Measurements from ENCODE around the gene LPGAT1.

LPGAT1 gene

DNA sequence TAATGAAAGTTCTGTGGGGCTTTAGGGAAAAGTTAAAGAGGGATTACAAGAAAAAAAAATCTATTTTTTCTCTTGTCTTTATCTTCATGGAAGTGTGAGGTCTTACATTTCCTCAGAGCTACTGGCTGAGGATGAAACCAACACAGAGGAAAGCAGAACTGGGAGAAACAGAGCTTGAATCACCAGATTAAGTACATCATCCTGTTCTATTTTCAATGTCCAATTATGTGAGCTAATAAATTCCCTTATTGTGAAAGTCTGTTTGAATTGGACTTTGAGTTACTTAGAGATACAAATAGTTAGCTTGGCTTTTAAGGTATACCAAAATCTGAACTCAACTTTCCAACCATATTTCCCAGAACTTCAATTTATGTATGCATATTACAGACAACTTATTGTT lies 69.2 kb downstream of the LPGAT1 start:
- DNase-seq, result no peak

DNA sequence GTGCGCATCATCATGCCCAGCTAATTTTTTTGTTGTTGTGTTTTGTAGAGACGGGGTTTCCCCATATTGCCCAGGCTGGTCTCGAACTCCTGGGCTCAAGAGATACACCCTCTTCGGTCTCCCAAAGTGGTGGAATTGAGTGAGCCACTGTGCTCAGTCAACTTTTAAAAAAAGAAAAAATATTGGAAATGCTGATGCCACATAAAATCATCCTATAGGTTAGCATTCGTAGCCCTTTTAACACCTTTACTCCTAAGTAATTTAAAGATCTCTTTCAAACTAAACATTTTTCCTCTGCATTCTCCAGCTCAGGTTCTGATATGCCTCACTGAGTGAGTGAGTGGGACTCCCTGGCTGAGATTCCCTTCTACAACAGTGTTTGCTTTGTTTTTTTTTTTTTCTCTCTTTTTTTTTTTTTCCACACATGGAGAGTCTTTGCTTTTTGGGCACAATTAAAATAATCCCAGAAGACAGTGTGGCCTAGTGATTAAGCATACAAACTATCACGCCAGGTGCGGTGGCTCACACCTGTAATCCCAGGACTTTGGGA lies 74.0 kb downstream of the LPGAT1 start:
- DNase-seq, result no peak

DNA sequence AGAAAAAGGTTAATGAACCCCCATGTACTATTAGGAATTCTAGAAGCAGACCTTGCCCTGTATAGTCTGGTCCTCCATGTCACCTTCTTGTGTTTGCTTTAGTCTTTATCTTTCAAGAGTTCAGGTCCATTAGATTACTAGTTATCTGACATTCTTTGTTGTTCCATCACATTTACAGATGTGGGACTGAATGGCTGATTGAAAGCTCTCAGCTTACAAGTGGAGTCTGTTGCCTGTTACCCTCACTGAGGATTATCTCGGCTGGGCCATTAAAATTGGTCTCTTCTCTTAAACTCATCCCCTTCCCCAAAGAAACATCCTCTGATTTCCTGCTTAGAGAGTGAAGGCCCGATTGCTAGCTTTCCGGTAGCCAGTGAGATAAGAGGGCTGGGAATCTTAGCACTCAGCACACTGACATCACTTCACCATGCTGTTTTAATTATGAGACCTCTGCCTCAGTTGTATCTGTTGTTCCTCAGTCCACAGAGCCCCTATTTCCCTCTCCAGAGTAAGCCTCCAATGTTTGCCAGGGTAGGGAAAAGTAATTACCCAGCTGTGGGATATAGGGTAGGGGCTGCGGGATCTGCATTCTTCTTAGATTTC lies 76.8 kb downstream of the LPGAT1 start:
- DNase-seq, result no peak

DNA sequence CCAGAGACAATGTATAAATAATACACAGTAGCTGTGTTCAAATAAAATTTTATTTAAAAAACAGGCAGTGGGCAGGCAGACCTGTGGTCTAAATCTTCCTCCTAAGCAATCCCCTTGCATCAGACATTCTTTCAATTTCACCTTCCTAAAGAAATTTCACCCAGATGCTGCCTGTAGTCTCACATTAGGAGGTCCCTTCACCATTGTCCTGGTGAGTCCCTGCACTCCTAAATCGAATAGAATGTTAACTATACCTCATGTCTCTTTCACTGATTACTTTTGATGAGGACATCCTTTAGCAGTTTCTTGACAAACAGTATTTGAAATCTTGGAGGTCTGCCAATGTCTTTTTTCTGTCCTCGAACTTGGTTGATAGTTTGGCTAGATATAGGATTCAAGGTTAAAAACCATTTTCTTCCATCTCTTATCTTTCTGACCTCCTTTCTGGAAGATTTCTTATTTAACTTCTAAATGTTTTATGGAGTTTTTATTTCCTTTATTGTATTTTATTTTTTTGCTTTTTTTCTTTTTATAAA lies 77.5 kb downstream of the LPGAT1 start:
- no peak for DNase-seq

DNA sequence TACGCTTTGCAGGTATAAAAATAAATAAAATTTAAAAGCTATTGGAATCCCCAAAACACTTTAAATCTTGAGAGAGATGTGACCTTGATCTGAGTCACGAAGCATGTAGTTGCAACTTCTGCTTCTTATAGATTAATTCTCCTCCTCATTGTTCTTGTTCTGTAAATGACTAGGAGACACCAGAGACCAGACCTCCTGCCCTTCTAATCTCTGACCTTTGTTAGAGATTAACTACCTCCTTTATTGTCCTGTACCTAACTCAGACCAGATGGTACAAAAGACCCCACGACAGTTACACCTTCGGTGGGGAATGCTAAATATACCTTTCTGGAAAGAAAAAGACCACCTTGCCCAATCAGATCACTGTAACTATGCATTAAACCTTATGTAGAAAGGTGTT lies 78.2 kb downstream of the LPGAT1 start:
- no peak for DNase-seq

DNA sequence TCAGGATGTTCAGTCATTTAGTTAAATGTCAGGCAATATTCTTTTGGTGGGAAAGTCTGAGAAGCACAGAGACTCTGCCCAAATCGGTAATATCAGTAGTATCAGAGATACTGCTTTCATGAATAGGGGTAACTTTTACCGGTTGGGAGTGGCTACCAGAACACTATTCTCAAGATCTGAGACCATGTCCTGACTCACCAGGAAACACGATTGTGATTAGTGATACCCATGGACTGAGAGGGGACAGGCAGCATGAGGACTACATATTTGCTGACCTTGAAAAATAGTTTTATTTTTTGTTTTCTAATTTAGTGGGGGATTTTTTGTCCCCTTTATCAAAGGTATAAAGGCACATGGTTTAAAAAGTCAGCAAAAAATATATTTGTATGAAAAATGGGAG lies 79.1 kb downstream of the LPGAT1 start:
- no peak for DNase-seq

DNA sequence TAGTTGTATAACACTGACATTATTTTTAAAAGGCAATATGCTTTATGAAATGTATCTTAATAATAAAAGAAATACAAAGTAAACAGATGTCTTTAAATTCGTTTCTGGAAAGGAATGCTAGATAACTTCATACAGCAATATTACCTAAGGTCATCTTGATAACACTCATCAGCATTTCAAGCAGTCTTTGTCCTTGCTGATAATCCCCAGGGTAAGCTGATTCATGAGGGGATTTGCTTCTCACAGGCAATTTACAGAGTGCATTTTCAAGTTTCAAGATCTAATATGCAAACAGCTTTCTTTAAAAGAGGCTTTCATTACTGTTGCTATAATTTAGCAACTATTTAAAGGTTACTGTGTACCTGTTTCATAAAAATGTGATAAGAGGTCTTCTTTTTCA lies 80.0 kb downstream of the LPGAT1 start:
- no peak for DNase-seq

DNA sequence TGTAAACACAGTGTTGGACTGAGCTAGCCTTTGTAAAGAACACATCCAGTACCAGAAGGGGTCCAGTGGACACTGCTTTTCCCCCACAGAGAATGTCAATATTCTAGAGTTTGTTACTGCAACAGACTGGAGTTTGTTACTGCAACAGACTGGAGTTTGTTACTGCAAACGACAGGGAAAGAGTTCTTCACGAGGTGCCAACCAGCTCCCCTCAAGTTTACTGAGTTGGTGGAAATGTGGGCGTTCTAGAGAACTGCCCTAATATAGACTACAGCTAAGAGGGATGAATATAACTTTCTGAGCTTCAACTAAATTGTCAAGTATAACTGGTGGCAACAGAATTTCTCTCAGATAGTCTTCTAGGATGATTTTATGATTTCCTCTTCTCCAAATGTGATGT lies 81.3 kb downstream of the LPGAT1 start:
- DNase-seq, result no peak

DNA sequence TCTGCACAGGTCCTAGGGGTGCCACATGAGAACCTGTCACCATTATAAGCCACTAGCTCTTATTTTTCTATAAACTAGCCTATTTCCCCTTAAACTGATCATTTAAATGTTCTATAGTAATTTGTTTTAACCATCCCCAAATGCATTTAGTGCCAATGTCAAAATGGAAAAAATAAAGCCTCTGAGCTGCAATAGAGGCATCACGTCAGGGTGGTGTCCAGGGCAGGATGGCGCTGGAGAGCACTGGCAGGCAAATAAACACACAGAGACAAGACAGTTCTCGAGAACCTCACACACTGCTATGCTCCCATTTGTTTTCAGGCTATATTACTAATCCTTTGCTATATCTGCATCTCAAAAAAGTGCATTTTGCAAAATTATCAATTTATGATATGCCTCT lies 81.8 kb downstream of the LPGAT1 start:
- no peak for DNase-seq

DNA sequence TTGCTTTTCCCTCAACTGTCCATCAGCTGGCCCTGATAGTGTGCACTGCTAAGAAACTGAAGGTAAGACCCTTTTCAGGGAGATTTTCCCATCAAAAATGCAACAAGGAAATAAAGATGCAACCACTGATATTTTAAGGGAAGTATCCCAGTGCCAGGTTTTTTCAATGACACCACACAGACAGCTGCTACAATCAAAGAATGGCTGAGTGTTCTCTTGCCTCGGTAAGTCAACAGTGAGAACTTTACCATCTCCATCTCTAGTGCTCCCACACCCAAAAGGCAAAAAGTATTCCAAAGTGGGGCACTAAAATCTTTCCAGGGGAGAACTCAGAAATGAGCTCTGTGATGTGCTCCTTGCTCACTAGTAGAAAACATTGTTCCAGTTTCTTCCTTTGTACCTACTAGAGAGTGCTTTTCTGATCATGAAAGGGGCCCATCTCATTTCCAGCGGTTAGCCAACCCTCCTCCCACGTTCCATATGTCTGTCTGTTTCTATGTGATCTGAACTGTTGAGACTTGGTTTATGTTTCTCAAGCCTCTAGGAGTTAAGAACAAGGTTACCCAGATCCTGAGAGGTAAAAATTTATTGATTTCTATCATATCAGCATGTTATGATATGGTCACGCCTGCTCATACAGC lies 87.6 kb downstream of the LPGAT1 start:
- DNase-seq, result no peak

DNA sequence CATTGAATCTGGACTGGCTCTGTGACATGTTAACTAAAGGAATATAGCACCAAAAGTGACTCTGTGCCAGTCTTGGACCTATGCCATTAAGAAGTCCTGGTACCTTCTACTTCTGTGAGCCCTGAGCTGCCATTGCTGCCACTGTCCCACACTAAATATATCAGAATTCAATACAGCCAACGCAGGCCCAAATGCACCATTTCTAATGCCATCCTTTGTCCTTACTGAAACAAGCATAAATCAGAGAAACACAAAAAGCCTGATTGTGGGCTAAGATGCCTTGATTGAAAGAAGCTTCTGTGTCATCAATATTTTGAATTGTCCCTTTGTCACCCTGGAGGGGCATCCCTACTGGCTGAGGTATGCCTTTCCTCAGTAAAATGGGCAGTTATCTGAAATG lies 88.3 kb downstream of the LPGAT1 start:
- no peak for DNase-seq

DNA sequence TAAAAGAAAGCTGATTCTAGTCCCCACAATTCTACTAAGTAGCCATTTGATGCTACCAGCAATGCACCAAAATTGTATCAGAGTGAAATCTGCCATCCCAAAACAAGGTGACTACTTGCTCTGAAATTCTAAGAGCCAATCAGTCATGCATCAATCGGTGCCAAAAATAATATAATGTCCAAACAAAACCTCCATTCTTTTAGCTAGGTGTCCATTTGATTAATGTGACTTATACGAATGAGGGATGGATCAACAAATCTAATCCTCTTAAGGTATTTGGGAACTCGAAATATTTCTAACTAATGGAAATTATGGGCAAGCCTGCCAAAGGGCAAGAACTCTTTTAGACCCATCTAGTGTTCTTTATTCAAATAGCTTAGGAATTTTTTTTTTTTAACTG lies 88.8 kb downstream of the LPGAT1 start:
- no peak for DNase-seq

DNA sequence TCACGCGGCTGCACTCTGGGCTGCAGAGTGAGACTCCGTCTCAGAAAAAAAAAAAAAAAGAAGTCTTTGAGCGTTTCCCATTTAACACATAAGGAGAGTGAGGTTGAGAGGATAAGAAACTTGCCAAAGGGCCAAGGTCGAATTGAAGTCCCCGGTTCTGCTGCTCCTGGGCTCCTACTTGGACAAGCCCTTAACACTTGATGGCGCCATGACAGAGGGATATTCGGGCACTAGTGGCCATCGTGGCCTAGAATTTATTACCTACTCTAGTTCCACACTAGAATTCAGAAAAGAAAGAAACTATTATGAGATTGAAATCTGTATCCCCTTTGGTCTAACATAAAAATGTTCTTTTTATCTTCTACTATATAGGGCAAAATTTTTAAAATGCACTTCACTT lies 89.4 kb downstream of the LPGAT1 start:
- DNase-seq, result no peak

DNA sequence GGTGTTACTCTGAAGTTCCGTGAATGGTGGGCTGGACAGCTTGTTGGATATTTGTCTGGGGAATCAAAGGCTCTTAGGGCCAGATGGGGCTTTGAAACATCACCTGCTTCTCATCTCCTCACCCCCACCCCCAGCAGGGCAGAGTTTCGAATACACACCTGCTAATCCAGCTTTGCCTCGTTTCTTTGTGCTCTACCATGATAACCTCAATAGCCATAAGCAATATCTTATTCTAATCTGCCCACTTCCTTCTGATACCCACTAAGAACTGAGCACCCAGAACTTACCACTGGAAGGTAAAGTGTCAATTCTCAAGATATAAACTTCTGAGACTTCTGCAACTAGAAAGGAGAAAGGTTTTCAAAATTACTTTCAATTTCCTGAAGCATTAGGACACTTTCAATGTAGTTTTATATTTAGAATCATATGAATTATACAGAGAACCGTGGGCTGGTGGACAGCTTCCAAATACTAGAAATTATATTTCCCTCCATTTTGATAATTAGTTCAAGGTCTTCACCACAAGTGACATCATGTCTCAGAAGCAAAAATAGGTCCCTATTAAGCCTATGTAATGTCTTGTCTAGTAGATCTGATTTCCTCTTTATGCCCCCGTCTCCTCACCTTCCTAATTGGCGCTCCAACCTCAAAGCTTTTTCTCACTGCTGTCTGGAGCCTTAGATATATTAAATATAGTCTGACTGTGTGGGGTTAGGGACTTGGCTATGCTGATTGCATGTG lies 90.7 kb downstream of the LPGAT1 start:
- no peak for DNase-seq

DNA sequence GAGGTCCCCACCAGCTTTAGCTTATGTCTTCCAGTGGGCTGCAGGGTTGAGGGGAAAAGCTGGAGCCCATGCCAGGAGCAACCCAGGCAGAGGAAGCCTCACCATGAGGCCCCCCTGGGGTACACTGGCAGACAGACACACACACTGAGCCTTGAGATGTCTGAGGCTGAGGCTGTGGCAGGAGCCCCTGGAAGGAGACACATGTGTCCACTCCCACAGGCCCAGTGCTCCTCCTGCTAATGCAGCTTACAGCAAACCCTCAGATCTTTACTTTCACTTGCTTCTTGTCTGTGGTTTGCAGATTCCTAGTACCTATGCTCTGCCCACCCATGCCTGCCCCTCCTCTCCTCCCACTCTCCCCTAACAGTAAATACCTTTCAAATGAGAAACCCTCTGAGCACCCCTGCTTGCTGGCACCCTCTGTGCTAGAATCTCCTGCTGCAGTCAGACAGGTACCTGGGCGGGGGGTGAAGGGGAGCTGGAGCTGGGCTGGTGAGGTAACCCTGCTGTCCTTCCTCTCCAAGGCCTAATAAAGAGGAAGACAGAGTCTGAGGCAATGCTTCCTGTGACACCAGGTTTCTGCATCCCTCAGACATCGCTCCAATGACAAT lies 91.8 kb downstream of the LPGAT1 start:
- DNase-seq, result no peak

DNA sequence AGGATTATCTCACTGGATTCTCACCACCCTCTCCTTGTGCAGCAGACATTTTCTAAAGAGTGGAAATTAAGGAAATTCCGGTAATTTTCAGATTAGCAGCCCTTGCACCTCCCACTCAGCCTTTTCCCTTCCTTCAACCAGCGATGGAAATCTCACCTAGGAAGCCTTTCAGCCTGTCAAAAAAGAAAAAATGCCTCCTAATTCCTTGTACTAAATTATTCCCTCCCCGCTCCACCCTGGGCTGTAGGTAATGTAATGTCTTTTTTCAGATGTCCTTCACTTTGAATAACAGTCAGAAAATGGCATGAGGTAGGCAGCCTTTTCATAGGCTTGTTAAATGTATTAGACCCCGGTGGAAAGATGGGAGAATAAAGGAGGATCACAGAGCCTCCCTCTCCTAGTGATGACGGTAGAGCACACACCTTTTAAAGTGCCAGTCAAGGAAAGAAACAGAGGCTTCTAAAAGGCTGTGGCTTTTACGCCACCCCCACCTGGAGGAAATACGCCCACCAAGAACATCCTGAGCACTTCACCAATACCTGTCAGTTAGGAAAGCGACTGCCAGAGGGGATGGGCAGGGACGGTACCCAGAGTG lies 92.4 kb downstream of the LPGAT1 start:
- DNase-seq, result no peak

DNA sequence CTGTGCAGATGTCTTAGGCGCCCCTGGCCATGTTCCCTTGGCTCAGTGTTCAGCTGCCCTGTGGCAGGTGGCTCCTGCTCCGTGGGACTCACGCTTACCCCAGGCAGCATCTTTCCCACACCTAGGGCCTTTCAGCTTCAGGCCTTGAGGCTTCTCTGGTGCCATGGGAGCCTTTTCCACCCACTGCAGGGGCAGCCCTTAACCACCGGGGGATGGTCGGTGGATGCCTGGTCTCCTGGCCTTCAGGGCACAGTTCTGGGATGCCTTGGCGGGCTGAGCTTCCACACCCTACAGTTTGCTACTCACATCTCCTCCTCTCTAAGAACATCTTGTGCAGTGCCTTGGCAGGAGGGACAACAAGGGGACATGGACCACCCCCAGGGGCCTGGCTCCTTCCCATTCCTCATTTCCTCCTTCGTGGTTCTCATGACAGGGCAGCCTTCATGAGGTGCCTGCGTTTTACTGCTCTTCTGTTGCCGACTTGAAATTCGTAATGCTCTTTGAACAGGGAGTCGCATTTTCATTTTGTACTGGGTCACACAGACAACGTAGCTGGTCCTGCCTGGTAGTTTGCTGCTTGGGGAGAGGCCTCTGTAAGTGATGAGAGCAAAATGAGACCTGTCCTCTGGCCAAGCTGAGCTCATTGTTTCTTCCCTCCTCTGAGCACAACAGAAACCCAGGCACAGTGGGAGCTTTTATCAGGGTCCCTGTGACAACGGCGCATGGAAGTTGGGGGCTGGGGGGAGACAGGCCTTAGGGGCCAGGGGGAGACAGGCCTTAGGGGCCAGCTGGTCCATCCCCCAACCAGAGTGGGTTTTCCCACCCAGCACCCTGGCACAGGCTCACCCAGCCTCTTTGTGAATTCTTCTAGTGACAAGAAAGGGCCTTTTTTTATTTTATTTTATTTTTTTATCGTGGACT lies 93.2 kb downstream of the LPGAT1 start:
- no peak for DNase-seq

DNA sequence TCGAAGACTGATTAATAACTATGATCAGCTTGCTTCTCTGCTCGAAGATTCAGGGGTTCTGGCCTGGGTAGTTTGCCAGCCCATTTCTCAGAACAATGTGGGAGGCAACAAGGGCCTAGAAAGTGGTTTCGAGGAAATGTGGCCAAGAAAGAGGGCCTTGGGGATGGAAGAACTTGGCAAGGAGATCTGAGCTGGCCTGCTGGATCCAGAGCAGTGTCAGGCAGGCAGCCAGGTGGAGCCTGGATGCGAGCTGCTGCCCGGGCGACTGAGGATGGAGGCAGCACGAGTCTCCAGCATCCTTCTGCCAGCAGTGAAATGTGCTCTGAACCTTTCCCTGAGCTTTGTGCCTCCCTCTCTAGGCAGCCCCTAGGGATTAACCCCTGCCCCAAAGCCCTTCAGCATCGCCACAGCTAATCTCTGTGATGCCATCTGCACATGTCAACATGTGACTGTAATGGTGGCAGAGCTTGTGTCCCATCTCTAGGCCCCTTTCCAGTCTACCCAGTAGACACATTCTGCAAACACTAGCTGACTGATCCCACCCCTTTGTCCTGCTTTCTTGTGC lies 94.1 kb downstream of the LPGAT1 start:
- DNase-seq, result peak in 1 of 2 experiments; percentile 10

DNA sequence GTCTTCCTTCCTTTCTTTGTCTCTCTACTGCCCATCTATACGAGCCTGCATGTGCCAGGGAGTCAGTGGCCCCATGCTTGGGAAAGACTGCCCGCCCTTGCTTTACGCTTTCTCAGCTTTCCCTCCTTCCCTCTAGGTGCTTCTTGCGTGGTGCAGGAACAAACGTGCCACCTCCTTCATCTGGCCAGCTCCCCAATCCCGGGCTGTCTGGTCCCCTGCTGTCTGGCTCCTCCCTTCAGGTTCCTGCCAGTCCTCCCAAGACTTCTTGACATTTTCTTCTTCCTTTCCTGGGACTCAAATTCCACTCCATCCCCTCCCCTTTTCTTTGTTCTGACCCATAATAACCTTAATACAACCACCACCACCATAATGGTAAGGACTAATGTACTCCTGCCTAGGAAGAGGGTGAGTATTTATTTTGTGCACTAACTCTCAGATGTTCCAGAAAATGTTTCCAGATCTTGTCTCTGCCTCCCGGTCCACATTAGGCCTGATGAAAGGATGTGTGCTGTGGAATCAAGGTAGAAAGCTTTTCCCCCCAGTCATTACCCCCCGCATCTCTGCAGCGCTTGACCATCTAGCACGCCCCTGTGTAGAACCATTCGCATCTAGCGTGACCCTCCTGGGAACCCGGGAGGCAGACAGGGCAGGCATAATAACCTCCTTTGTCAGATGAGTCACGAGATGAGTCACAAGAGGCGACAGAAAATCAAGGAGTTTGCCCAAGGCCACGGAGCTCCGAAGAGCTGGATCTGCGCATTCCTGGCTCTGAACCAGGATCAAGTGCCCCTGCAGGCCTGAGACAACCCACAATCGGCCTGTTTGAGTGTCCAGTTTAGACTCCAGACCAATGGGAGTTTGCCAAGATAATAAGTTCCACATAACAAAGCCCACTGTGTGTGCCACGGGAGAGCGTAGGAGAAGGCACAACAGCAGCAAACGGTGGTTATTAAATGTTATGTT lies 95.1 kb downstream of the LPGAT1 start:
- no peak for DNase-seq

DNA sequence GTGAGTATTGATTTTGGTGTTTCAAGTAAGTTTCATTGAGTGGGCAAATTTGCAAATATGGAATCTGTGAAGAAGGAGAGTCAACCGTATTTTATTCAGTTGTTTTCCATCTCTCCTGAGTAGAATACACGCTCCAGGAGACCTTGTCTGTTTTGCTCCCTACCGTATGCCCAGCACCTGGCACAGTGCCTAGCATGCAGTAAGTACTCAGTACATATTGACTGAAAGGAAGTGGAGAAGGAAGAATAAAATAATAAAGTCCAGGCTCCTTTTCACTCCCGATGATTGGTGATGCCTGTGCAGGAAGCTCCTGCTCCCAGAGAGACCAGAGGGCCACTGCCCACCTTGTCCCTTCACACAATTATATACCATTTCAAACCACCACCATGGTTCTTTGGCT lies 95.8 kb downstream of the LPGAT1 start:
- DNase-seq, result no peak

Data from cerebellar nuclear complex (tissue), 1 donor.